IPS DF 4.7 (cell line): Measurements from ENCODE around the gene TTC9.

Experiments
- DNase-seq: peaks from one replicate; pipeline ENCODE4 v3.0.0-alpha.2; 2013; ENCODE audit warnings: low spot score; ENCODE audit errors: extremely low read depth

Gene TTC9

DNA sequence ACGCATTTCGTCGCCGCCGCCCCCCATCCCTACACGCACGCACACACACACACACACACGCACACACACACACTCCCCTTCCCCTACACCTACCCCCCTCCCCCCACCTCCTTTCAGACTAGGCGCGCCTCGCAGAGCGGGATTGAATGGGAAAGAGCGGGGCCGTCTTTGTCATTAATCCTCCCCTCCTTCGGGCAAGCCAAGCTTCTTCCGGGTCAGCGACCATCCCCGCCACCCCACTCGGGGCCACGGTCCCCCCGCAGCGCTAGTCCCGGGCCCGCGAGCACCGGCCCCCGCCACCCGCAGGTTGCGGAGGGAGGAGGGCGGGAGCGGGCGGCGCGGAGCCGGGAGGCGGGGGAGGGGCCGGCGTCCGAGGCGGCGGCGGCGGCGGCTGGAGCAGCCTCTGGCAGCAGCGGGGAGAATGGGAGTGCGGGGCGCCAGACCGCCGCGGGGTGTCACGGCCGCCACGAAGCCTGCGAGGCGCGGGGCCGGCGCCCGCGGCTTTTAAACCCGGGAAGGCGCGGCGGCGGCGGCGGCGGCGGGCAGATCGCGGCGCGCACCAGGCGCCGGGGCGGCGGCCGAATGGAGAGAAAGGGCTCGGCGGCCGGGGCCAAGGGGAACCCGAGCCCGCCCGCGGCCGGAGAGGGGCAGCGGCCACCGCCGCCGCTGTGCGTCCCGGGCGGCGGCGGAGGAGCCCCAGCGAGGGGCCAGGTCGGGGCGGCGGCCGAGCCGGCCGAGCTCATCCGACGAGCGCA, at the start of gene TTC9:
Gene TTC9, plus strand, starts transcription at position 369 of the 755 bp plus-strand sequence. Its CDS starts 214 bp downstream, at position 583.
- DNase-seq: no peak

DNA sequence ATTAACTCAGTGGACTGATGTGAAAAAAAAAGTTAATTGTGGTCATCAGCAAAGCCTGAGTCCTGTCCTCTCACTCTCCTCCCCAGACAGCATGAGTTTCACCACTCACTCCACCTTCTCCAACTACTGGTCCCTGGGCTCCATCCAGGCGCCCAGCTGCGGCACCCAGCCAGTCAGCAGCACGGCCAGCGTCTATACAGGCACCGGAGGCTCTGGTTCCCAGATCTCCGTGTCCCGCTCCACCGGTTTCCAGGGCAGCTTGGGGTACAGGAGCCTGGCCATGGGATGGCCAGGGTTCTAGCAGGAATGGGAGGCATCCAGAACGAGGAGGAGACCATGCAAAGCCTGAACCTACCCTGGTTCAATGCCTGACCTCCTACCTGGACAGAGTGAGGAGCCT, 47.3 kb upstream of the TTC9 start:
- no peak for DNase-seq

GRCh38 chr14:70595443-70596185, 46.1 kb upstream of the TTC9 start:
- no peak for DNase-seq

DNA sequence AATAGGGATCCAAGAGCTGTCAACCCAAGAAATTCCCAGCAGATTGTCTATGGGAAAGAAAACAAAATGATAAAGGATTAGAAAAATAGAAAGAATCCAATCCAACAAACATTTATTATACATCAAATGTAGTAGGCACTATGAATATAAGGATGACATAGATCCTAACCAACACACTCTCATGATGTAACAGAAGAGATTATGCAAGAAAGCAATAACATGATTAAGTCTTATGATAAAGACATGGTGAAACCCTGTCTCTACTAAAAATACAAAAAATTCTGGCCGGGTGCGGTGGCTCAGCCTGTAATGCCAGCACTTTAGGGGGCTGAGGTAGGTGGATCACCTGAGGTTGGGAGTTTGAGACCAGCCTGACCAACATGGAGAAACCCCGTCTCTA, 44.0 kb upstream of the TTC9 start:
- DNase-seq: no peak

DNA sequence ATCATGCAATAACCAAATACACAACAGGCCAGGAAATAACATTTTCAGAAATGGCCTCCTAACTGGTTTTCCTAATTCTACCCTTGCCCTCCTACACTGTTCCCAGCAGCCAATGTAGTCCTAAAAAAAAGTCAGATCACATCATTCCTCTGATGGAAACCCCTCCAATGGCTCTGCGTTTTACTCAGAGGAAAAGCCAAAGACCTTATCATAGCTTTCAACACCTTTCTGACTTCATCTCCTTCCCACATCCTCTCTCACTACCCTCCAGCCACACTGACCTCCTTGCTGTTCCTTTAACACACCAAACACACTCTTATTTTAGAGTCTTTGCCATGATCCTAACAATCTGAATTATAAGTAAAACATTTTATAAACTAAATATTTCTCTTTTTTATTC, 42.4 kb upstream of the TTC9 start:
- no peak for DNase-seq

GRCh38 chr14:70600382-70601157, 41.1 kb upstream of the TTC9 start, which contains the start of gene MED6:
Gene MED6 (minus strand): TSS chr14:70600655. CDS start chr14:70600637, 18 bp downstream.
- peak; percentile 36 for DNase-seq

GRCh38 chr14:70601162-70601561, 40.6 kb upstream of the TTC9 start:
- DNase-seq: no peak

DNA sequence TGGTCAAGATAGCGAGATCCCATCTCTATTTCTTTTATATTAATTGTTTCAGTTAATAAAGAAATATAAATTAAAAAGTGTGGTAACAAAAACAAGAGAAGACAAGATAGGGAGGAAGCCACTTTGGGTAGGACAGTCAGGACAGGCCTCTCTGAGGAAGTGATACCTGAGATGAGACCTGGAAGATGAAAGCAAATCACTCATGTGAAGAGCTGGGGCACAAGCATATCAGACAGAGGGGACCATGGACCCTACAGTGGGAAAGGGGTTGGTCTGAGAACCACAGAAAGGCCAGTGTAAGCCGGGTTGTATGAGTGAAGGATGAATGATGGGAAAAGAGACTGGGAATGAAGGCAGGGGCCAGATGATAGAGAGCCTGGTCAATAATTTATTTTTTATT, 39.5 kb upstream of the TTC9 start:
- no peak for DNase-seq

- DNase-seq: no peak
These were observed 30.5 kb upstream of the TTC9 start for GRCh38 chr14:70611216-70611615.

- no peak for DNase-seq
These were observed 25.1 kb upstream of the TTC9 start for GRCh38 chr14:70616646-70617045.

- DNase-seq: no peak
These were observed 23.4 kb upstream of the TTC9 start for GRCh38 chr14:70618314-70618713.

GRCh38 chr14:70619708-70620107, 22.0 kb upstream of the TTC9 start:
- no peak for DNase-seq

DNA sequence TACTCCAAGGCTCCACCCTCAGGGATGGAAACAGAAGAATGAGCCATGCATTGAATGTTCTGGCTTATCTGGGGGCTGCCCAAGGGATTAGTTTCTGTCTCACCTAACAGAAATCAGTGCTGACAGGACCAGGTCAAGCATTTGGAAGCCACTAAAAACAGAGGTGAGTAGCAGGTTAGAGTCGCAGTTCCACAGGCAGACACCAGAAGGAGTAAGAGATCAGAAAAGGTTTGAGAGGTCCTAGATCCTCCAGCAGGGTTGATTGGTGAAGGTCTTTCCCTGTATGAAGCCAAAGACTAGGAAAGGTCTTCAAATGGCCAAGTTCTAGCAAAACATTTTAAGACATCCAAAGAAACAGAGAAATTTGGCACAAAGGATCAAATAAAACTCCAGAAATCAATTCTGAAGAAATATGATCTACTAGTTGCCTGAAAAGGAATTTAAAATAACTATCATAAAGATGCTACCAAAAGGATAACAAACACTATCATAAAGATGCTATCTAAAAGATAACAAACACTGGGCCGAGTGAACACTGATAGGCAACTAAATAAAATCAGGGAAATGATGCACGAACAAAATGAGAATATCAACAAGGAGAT, 19.5 kb upstream of the TTC9 start:
- no peak for DNase-seq

DNA sequence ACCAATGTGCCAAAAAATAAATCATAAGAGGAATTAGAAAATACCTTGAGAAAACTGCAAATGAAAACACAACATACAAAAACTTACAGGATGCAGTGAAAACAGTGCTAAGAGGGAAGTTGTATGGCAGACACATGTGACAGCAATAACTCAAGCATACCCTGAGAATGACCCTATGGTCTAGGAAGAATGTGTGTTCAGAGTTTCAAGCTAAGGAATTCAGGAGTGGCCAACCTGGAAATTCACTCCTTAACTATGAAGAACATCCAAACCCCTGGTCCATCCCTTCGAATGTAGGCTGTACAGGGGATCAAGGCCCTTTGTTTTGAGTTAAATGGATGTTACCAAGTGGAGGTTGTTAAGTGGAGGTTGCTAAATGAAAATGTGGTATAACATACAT, 16.7 kb upstream of the TTC9 start:
- no peak for DNase-seq

DNA sequence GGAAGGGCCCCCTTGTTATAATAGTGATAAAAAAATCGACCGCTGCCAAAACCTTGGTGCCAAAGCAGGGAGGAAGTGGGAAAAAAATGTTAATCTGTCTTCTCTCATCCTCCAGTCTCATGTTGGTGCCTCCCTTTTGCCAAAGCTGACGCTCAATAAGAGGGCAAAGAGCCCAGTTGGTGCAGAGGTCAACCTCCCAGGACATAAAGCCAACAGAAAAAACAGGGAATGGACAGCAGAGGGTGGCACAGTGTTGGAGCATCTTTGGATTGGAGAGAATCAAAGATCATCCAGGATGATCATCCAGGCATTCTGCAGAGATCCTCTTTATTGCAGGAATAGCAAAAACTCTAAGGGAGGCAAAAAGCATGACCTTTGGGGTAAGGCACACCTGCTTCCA, 9.8 kb upstream of the TTC9 start:
- no peak for DNase-seq

DNA sequence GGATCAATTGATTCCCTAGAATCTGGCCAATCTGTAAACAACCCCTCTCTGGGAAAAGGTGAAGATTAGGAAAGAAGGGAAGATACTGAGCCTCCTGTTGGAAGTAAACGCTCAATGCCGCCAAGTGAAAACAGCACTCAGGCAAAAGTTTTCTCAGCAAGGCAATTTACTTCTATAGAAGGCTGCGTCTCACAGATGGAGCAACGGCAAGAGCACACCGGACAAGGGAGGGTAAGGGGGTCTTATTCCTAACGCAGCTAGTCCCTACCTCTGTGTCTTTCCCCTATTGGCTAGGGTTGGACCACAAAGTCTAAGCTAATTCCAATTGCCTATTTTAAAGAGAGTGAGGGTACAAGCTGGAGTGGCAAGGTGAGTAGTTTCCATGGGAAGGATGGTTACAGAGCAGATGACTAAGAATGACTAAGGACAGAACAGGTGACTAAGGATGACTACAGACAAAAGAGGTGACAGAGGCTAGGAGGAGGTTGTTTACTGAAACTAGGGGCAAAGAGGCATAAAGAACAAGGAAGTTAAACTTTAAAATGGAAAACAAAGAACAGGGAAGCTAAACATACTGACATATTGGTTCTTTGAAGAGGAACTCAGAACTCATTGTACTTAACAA, 5.6 kb upstream of the TTC9 start:
- no peak for DNase-seq

- DNase-seq: no peak
These were observed 3.3 kb upstream of the TTC9 start for GRCh38 chr14:70638416-70638815.

- no peak for DNase-seq
These were observed 673 bp upstream of the TTC9 start for GRCh38 chr14:70640938-70641547.

DNA sequence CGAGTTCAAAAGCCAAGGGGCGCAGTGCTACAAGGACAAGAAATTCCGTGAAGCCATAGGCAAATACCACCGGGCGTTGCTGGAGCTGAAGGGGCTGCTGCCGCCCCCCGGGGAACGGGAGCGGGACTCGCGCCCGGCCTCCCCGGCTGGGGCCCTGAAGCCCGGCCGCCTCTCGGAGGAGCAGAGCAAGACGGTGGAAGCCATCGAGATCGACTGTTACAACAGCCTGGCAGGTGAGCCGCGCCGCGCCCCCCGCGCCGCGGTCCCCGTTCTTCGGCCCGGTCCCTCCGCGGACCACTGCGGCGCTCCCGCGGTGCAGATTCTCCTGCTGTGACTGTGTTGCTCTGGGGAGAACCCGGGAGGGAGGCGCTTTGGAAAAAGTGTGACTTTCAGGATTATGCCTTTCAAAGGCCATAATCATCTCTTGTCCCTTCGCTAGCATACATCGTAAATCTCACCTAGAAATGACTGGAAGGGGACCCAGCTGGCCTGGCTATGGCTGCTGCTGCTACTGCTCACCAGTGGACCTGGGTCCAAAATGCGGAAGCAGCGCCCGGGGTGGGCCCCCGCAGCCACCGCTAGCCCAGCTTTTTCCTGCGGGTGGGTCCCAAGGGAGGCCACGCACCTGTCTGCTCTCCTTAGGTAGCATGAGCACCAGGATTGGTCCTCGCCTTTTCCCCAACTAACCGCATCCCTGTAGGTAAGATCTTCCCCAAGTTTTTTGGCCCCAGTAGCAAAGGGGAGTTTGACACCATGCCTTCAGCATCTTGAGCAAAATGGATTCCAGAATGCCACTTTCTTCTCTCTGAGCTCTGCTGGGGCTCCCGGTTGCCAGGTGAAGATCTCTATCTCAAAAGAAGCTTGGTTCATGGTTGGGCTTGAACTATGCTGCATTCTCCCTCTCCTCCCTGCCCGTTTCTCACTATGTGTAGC, 853 bp downstream of the TTC9 start:
- no peak for DNase-seq

- no peak for DNase-seq
These were observed 2.3 kb downstream of the TTC9 start for GRCh38 chr14:70643967-70644366.
